HepG2 (cell line): ENCODE data around the gene POU5F1. TPM values are rescaled to one million over a fixed set of nuclear protein-coding genes. Genes with fewer than 3 reads are reported as not detected.

ENCODE experiments used
- ARNT2 ChIP-seq: sonication (generic); formaldehyde crosslinking; IDR thresholded peaks from 2 replicates; pipeline ENCODE4 v1.8.0; 2022; ENCODE audit warnings: mild to moderate bottlenecking, low read depth, missing genetic modification reagents, moderate library complexity
- CERS6 ChIP-seq: sonication (generic); formaldehyde crosslinking; IDR thresholded peaks from 2 replicates; pipeline ENCODE4 v1.5.0; 2020; ENCODE audit warnings: missing genetic modification reagents
- ELK4 ChIP-seq: sonication (generic); formaldehyde crosslinking; IDR thresholded peaks from 2 replicates; pipeline ENCODE4 v1.9.0; 2021; ENCODE audit warnings: missing genetic modification reagents, borderline replicate concordance
- FUBP1 ChIP-seq: sonication (generic); formaldehyde crosslinking; IDR thresholded peaks from 2 replicates; pipeline ENCODE4 v1.5.1; 2020; ENCODE audit warnings: missing genetic modification reagents, mild to moderate bottlenecking, borderline replicate concordance
- HOMEZ ChIP-seq: IDR thresholded peaks from 2 replicates; pipeline ENCODE4 v1.6.1; 2016; ENCODE audit warnings: low read depth
- JARID2 ChIP-seq: sonication (generic); formaldehyde crosslinking; IDR thresholded peaks from 2 replicates; pipeline ENCODE4 v1.8.1; 2023; ENCODE audit warnings: missing genetic modification reagents, inconsistent platforms; ENCODE audit not compliant: insufficient replicate concordance
- NR1H2 ChIP-seq: sonication (generic); formaldehyde crosslinking; IDR thresholded peaks from 2 replicates; pipeline ENCODE4 v1.8.1; 2022; ENCODE audit warnings: low read depth, missing genetic modification reagents, borderline replicate concordance
- TCF7 ChIP-seq: sonication (generic); IDR thresholded peaks from 2 replicates; pipeline ENCODE4 v1.6.1; 2016; ENCODE audit warnings: antibody characterized with exemption, low read depth
- THAP11 ChIP-seq: IDR thresholded peaks from 2 replicates; pipeline ENCODE4 v1.6.1; 2016; ENCODE audit warnings: missing biosample characterization, missing genetic modification reagents
- THYN1 ChIP-seq: sonication (generic); formaldehyde crosslinking; IDR thresholded peaks from 2 replicates; pipeline ENCODE4 v1.8.1; 2023; ENCODE audit warnings: low read depth, mild to moderate bottlenecking, moderate library complexity, missing genetic modification reagents, borderline replicate concordance
- XRCC5 ChIP-seq: fragments of 200-400 bp; formaldehyde crosslinking; optimal IDR thresholded peaks from 2 replicates; pipeline ENCODE3; 2017; ENCODE audit warnings: mild to moderate bottlenecking, low read length
- YY1 ChIP-seq: IDR thresholded peaks from 2 replicates; pipeline ENCODE4 v1.6.1; 2011; ENCODE audit warnings: low read length, low read depth, moderate library complexity, mild to moderate bottlenecking; ENCODE audit not compliant: insufficient read depth, insufficient replicate concordance
- ZNF232 ChIP-seq: sonication (generic); formaldehyde crosslinking; IDR thresholded peaks from 2 replicates; pipeline ENCODE4 v1.4.0; 2020; ENCODE audit warnings: missing genetic modification reagents, borderline replicate concordance
- ZNF275 ChIP-seq: sonication (generic); formaldehyde crosslinking; IDR thresholded peaks from 2 replicates; pipeline ENCODE4 v1.8.0; 2022; ENCODE audit warnings: missing genetic modification reagents, mild to moderate bottlenecking, inconsistent platforms, borderline replicate concordance
- ZNF276 ChIP-seq: sonication (generic); formaldehyde crosslinking; IDR thresholded peaks from 2 replicates; pipeline ENCODE4 v1.4.0; 2020; ENCODE audit warnings: mild to moderate bottlenecking, low read depth, missing genetic modification reagents
- ZNF329 ChIP-seq: sonication (generic); formaldehyde crosslinking; IDR thresholded peaks from 2 replicates; pipeline ENCODE4 v1.9.0; 2021; ENCODE audit warnings: low read depth, mild to moderate bottlenecking, missing genetic modification reagents
- ZNF33B ChIP-seq: sonication (generic); formaldehyde crosslinking; IDR thresholded peaks from 2 replicates; pipeline ENCODE4 v1.5.1; 2020; ENCODE audit warnings: mild to moderate bottlenecking, missing genetic modification reagents
- polyA plus RNA-seq, 8 experiments: library from polyadenylated mRNA; depleted of rRNA in 3 of 8; stranded (reverse) in 7 of 8; unstranded in 1 of 8; fragments of >200 nt; fragmentation: Illumina TruSeq in 4 of 8; extraction: Trizol in 4 of 8; gene quantifications; 2 replicates each; pipeline versions ENCODE4 v1.2.1 to v1.2.3, GENCODE V29; 2011 to 2016; ENCODE audit warnings: low read depth in 4 of 8, missing spikeins in 1 of 8, mixed read lengths in 1 of 8; ENCODE audit not compliant: insufficient read depth in 1 of 8
- total RNA-seq, 5 experiments: library from RNA; depleted of rRNA; stranded (reverse); fragments of >200 nt; fragmentation: Illumina TruSeq; extraction: Trizol; gene quantifications; 2 replicates each; pipeline ENCODE4 v1.2.3, GENCODE V29; 2016; ENCODE audit warnings: low read depth in 1 of 5

The POU5F1 gene
- total and polyA plus RNA-seq, 2 of the 13 experiments (the other 11 are each of a cell fraction or from before 2014, with no cell fraction given) = 2.5 to 7.2 TPM

GRCh38 chr6:31158863-31159855 is 11.3 kb downstream of the POU5F1 start (continued):
- TF ChIP-seq ZNF275 (CRISPR knock-in tag) (0 out of 2 replicates have a peak, but pooled peaks have one; percentile 40), FUBP1 (CRISPR knock-in tag) (no peak), ARNT2 (no peak; the same call in 1 of the 2 replicates), ZNF276 (no peak), ZNF329 (0 out of 2 replicates have a peak, but pooled peaks have one; percentile 56), ELK4 (CRISPR knock-in tag) (no peak), TCF7 (no peak), HOMEZ (CRISPR knock-in tag) (no peak), JARID2 (CRISPR knock-in tag) (no peak), CERS6 (CRISPR knock-in tag) (no peak), XRCC5 (peak; percentile 15), ZNF33B (CRISPR knock-in tag) (no peak), THAP11 (no peak), THYN1 (CRISPR knock-in tag) (no peak), YY1 (no peak), ZNF232 (CRISPR knock-in tag) (0 out of 2 replicates have a peak, but pooled peaks have one; percentile 22), NR1H2 (CRISPR knock-in tag) (no peak)
